OCI-LY7 (cell line): ENCODE results near the gene BMPR2.

ENCODE experiments used
- EZH2phosphoT487 ChIP-seq: fragments of 200-600 bp; sonication (generic); IDR thresholded peaks from 2 replicates; pipeline ENCODE4 v1.6.1; 2018; ENCODE audit warnings: low read depth, borderline replicate concordance, mild to moderate bottlenecking, mixed run types, antibody characterized with exemption, low read length, moderate library complexity, mixed read lengths
- TF ChIP-seq, protein P1 (sequence below): fragments of 200-600 bp; sonication (generic); conservative IDR thresholded peaks from 2 replicates; pipeline ENCODE4 v1.5.1; 2014; ENCODE audit warnings: mild to moderate bottlenecking, antibody characterized with exemption, low read length, moderate library complexity, mixed read lengths

DNA sequence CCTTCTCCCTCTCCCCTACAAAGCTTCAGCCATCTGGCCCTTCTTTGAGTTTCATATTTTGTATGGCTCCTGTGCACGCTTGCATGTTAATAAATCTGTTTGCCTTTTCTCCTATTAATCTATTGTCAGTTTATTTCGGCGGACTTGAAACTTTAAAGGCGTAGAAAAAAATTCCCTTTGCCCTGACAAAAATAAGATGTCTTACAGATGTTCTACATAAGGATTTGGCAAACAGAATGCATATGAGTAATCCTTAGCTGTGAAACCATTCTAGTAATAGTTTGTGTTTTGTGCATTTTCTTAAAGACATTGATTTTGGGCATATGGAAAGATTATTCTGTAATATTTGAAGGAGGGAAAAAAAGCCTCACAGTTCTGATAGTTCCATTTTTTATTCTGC is 15.0 kb upstream of the BMPR2 start:
- TF ChIP-seq, protein P1, sequence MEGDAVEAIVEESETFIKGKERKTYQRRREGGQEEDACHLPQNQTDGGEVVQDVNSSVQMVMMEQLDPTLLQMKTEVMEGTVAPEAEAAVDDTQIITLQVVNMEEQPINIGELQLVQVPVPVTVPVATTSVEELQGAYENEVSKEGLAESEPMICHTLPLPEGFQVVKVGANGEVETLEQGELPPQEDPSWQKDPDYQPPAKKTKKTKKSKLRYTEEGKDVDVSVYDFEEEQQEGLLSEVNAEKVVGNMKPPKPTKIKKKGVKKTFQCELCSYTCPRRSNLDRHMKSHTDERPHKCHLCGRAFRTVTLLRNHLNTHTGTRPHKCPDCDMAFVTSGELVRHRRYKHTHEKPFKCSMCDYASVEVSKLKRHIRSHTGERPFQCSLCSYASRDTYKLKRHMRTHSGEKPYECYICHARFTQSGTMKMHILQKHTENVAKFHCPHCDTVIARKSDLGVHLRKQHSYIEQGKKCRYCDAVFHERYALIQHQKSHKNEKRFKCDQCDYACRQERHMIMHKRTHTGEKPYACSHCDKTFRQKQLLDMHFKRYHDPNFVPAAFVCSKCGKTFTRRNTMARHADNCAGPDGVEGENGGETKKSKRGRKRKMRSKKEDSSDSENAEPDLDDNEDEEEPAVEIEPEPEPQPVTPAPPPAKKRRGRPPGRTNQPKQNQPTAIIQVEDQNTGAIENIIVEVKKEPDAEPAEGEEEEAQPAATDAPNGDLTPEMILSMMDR: no peak
- no peak for TF ChIP-seq EZH2phosphoT487
